ENCODE measurements around the gene ADORA2A.

The ADORA2A gene

GRCh38 chr22:24429411-24430365 lies 2.3 kb downstream of the ADORA2A start:
- no peak overlapping the region for H3K4me2 ChIP-seq (ENCODE audit: low read length)
- H3K9me3 ChIP-seq (replicated peaks; ENCODE audit: low read length) = no peaks in the 10 kb centered on the region
- H3K9ac ChIP-seq (ENCODE audit: low read depth, low read length) = no peak overlapping the region
- H3K4me1 ChIP-seq (ENCODE audit: control insufficient read depth, insufficient read depth, low read length) = peaks cover 23% of the 10 kb centered on the region
- H3K36me3 ChIP-seq (ENCODE audit: insufficient read depth, low read length) = no peaks in the 10 kb centered on the region
- H3K4me3 ChIP-seq (ENCODE audit: low read length) = no peak overlapping the region
- H3K27me3 ChIP-seq (ENCODE audit: control insufficient read depth, insufficient read depth, low read length) = peaks cover 16% of the 10 kb centered on the region

DNA sequence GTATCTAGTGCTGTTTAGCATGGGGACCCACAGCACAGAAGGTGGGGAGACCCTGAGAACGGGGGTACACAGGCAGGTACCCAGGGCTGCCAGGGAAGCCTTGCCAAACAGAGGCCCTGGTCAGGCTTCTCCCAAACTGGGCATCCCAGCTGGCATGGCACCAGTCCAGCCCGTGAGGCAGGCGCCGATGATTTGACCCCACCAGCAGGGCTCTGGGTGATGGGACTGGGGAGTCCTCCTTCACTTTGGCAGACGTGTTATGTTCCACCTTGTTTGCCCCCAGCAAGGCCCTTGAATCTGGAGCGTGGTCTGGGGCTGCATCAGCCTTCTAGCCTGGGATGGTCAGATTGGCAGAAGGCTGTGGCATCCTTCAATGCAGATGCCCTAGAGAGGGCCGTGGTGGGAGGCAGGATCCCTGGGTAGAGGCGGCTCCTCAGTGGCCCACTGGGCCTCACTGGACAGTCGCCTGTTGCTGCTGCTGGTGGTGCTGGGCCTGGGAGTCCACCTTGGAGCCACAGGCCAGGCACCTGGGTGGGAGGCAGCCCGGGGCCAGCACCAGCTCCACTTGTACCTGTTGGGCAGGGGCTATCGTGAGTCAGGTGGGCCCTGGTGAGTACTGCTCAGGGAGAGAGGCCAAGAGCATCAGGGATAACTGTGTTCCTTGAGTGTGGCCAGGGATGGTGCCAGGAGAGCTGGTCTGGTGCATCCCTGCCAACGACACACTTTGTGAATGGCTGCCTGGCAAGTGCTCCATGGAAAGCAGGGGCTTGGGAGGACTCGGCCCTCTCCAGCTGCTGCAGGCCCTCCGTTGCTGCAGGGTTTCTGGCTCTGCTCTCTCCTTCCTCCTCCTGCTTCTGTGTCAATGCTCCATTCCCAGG lies 3.3 kb downstream of the ADORA2A start:
- Histone ChIP-seq H3K4me3 (ENCODE audit: low read length) (no peak overlapping the region), H3K4me1 (ENCODE audit: control insufficient read depth, insufficient read depth, low read length) (peaks cover 31% of the 10 kb centered on the region), H3K4me2 (ENCODE audit: low read length) (no peak overlapping the region), H3K9me3 (replicated peaks; ENCODE audit: low read length) (no peaks in the 10 kb centered on the region), H3K9ac (ENCODE audit: low read depth, low read length) (no peak overlapping the region), H3K27me3 (ENCODE audit: control insufficient read depth, insufficient read depth, low read length) (peaks cover 14% of the 10 kb centered on the region), H3K36me3 (ENCODE audit: insufficient read depth, low read length) (no peaks in the 10 kb centered on the region)

GRCh38 chr22:24431309-24432034 lies 4.1 kb downstream of the ADORA2A start:
- no peak overlapping the region for H3K9ac ChIP-seq (ENCODE audit: low read depth, low read length)
- peaks cover 6% of the 10 kb centered on the region for H3K27me3 ChIP-seq (ENCODE audit: control insufficient read depth, insufficient read depth, low read length)
- H3K4me2 ChIP-seq (ENCODE audit: low read length) = no peak overlapping the region
- H3K4me1 ChIP-seq (ENCODE audit: control insufficient read depth, insufficient read depth, low read length) = peaks cover 35% of the 10 kb centered on the region
- no peaks in the 10 kb centered on the region for H3K9me3 ChIP-seq (replicated peaks; ENCODE audit: low read length)
- H3K4me3 ChIP-seq (ENCODE audit: low read length) = no peak overlapping the region
- H3K36me3 ChIP-seq (ENCODE audit: insufficient read depth, low read length) = no peaks in the 10 kb centered on the region

- Histone ChIP-seq H3K9ac (ENCODE audit: low read depth, low read length) (no peak overlapping the region), H3K9me3 (replicated peaks; ENCODE audit: low read length) (no peaks in the 10 kb centered on the region), H3K4me2 (ENCODE audit: low read length) (peak overlapping the region; percentile 50), H3K27me3 (ENCODE audit: control insufficient read depth, insufficient read depth, low read length) (peaks cover 3% of the 10 kb centered on the region), H3K4me3 (ENCODE audit: low read length) (no peak overlapping the region), H3K36me3 (ENCODE audit: insufficient read depth, low read length) (no peaks in the 10 kb centered on the region), H3K4me1 (ENCODE audit: control insufficient read depth, insufficient read depth, low read length) (peaks cover 35% of the 10 kb centered on the region)
Observed at GRCh38 chr22:24432059-24432853, 4.9 kb downstream of the ADORA2A start.

DNA sequence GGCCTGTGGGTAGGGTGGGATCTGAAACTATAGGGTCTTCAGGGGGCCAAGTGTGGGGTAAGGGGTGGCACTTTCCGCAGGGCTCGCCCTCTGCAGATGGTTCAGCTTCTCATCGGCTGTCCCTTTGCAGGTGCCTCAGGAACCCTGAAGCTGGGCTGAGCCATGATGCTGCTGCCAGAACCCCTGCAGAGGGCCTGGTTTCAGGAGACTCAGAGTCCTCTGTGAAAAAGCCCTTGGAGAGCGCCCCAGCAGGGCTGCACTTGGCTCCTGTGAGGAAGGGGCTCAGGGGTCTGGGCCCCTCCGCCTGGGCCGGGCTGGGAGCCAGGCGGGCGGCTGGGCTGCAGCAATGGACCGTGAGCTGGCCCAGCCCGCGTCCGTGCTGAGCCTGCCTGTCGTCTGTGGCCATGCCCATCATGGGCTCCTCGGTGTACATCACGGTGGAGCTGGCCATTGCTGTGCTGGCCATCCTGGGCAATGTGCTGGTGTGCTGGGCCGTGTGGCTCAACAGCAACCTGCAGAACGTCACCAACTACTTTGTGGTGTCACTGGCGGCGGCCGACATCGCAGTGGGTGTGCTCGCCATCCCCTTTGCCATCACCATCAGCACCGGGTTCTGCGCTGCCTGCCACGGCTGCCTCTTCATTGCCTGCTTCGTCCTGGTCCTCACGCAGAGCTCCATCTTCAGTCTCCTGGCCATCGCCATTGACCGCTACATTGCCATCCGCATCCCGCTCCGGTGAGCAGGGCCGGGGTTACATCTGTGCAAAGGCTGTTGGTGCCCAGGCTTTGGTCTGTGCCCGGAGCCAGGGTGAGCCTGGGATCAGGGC lies 5.8 kb downstream of the ADORA2A start:
- Histone ChIP-seq H3K9me3 (replicated peaks; ENCODE audit: low read length) (no peaks in the 10 kb centered on the region), H3K36me3 (ENCODE audit: insufficient read depth, low read length) (no peaks in the 10 kb centered on the region), H3K4me1 (ENCODE audit: control insufficient read depth, insufficient read depth, low read length) (peaks cover 35% of the 10 kb centered on the region), H3K9ac (ENCODE audit: low read depth, low read length) (no peak overlapping the region), H3K27me3 (ENCODE audit: control insufficient read depth, insufficient read depth, low read length) (peaks cover 3% of the 10 kb centered on the region), H3K4me3 (ENCODE audit: low read length) (no peak overlapping the region), H3K4me2 (ENCODE audit: low read length) (no peak overlapping the region)

DNA sequence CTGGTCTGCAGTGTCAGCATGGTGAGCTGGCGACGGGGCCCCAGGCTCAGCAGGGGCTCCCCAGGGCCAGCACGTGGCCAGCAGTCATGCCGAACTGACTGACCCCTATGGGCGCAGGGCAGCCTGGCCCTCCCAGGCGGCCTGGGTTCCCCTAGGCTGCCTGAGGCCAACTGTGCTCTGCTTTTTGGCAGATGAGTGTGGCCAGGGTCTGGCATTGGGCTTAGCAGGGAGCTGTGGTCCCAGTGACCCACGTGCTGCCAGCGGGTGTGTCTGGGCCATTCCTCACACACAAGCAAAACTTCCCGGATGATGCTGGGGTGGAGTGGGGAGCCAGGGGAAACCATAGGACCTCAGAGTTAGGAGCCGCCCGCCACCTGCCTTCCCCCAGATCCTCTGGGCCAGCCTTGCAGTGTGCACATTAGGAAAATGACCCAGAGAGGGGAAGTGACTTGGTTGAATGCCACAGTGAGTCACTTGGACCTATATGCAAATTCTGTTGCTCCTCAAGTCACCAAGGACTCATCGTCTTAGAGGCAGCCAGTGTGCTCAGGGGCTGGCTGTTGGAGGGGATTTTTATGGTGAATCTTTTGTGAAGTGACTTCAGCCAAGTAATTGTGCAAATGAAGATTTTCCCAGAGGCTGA lies 6.5 kb downstream of the ADORA2A start:
- Histone ChIP-seq H3K4me1 (ENCODE audit: control insufficient read depth, insufficient read depth, low read length) (peaks cover 35% of the 10 kb centered on the region), H3K36me3 (ENCODE audit: insufficient read depth, low read length) (no peaks in the 10 kb centered on the region), H3K4me2 (ENCODE audit: low read length) (no peak overlapping the region), H3K9me3 (replicated peaks; ENCODE audit: low read length) (no peaks in the 10 kb centered on the region), H3K9ac (ENCODE audit: low read depth, low read length) (no peak overlapping the region), H3K4me3 (ENCODE audit: low read length) (no peak overlapping the region), H3K27me3 (ENCODE audit: control insufficient read depth, insufficient read depth, low read length) (peaks cover 3% of the 10 kb centered on the region)

- no peak overlapping the region for H3K9ac ChIP-seq (ENCODE audit: low read depth, low read length)
- H3K4me2 ChIP-seq (ENCODE audit: low read length) = no peak overlapping the region
- peaks cover 3% of the 10 kb centered on the region for H3K27me3 ChIP-seq (ENCODE audit: control insufficient read depth, insufficient read depth, low read length)
- peaks cover 35% of the 10 kb centered on the region for H3K4me1 ChIP-seq (ENCODE audit: control insufficient read depth, insufficient read depth, low read length)
- H3K36me3 ChIP-seq (ENCODE audit: insufficient read depth, low read length) = no peaks in the 10 kb centered on the region
- H3K4me3 ChIP-seq (ENCODE audit: low read length) = no peak overlapping the region
- H3K9me3 ChIP-seq (replicated peaks; ENCODE audit: low read length) = no peaks in the 10 kb centered on the region
Observed at GRCh38 chr22:24434471-24435322, 7.3 kb downstream of the ADORA2A start.

GRCh38 chr22:24435323-24435645 lies 7.9 kb downstream of the ADORA2A start:
- no peaks in the 10 kb centered on the region for H3K9me3 ChIP-seq (replicated peaks; ENCODE audit: low read length)
- H3K4me2 ChIP-seq (ENCODE audit: low read length) = no peak overlapping the region
- H3K9ac ChIP-seq (ENCODE audit: low read depth, low read length) = no peak overlapping the region
- H3K4me1 ChIP-seq (ENCODE audit: control insufficient read depth, insufficient read depth, low read length) = peaks cover 35% of the 10 kb centered on the region
- H3K4me3 ChIP-seq (ENCODE audit: low read length) = no peak overlapping the region
- no peaks in the 10 kb centered on the region for H3K36me3 ChIP-seq (ENCODE audit: insufficient read depth, low read length)
- H3K27me3 ChIP-seq (ENCODE audit: control insufficient read depth, insufficient read depth, low read length) = peaks cover 3% of the 10 kb centered on the region

DNA sequence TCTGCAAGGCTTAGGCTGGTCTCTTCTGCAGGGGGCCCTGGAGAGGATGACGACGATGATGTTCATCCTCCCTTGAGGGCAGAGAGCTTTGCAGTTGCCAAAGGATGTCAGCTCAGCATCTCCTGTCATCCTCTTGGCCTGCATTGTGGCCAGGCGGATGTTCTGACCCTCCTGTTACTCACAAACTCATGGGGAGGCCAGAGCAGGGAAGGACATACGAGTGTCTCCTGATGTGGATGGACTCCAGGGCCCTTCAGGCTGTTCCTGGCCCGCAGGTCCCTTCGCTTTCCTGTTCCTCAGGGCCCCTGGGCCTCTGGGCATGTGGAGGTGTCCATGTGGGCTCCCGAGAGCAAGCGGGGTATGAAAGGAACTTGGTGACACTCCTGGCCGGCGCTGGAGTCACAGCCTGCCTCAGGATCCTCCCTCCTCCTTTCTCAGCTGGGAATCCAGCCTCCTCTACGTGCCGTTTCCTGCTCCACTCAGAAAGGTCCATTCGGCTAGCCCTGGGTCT lies 8.5 kb downstream of the ADORA2A start:
- no peaks in the 10 kb centered on the region for H3K36me3 ChIP-seq (ENCODE audit: insufficient read depth, low read length)
- H3K4me3 ChIP-seq (ENCODE audit: low read length) = no peak overlapping the region

More for the DNA sequence above, 8.5 kb downstream of the ADORA2A start:
- Histone ChIP-seq H3K9ac (ENCODE audit: low read depth, low read length) (no peak overlapping the region), H3K27me3 (ENCODE audit: control insufficient read depth, insufficient read depth, low read length) (peaks cover 3% of the 10 kb centered on the region), H3K4me1 (ENCODE audit: control insufficient read depth, insufficient read depth, low read length) (peaks cover 37% of the 10 kb centered on the region), H3K9me3 (replicated peaks; ENCODE audit: low read length) (no peaks in the 10 kb centered on the region), H3K4me2 (ENCODE audit: low read length) (no peak overlapping the region)

Data from skeletal muscle satellite cell (primary cell).